Endothelial cell of umbilical vein (primary cell): Measurements from ENCODE around the gene C10orf105. TPM values are rescaled to one million over a fixed set of nuclear protein-coding genes. Genes with fewer than 3 reads are reported as not detected.

Source experiments
- BruUV-seq: library from RNA; stranded (reverse); fragments of 400-500 nt; replicated peaks from 2 replicates; lab custom pipeline; 2021; lab: Mats Ljungman, UMichigan
- CTCF ChIA-PET: fragments of 300-600, 350-600 bp; sonication (Branson Sonifier 250); formaldehyde crosslinking; loops from one replicate; lab custom pipeline; 2021; ENCODE audit warnings: antibody characterized with exemption, inconsistent platforms; lab: Charles Lee
- POLR2A ChIA-PET: fragments of 300-600, 350-600 bp; sonication (Branson Sonifier 250); formaldehyde crosslinking; loops from one replicate; lab custom pipeline; 2021; ENCODE audit warnings: antibody characterized with exemption, inconsistent platforms; lab: Charles Lee
- DNase-seq: peaks from one replicate; pipeline ENCODE4 v3.0.0-alpha.2; 2011; ENCODE audit warnings: low read depth, low spot score
- FAIRE-seq: peaks from 2 replicates; lab custom pipeline; 2011; peaks lifted over from hg19 to GRCh38; lab: Jason Lieb, UNC
- H2AFZ ChIP-seq: 2 replicates; pipeline ENCODE4 v1.6.0; 2012; ENCODE audit warnings: low read depth, low read length, control low read depth, inconsistent platforms
- H3K27ac ChIP-seq: 2 replicates; pipeline ENCODE4 v1.5.1; 2011; ENCODE audit warnings: low read depth, mild to moderate bottlenecking, control low read depth, low read length, moderate library complexity; ENCODE audit not compliant: insufficient read depth
- H3K27me3 ChIP-seq, 2 experiments: 2 replicates each; pipeline versions ENCODE4 v1.6.0 to v1.6.1; 2011; ENCODE audit warnings: low read length in 2 of 2, mixed read lengths in 1 of 2; ENCODE audit not compliant: control insufficient read depth in 2 of 2, insufficient read depth in 2 of 2
- H3K36me3 ChIP-seq, 2 experiments: 2 replicates in 1 of 2; 3 replicates in 1 of 2; pipeline ENCODE4 v1.5.1; 2011; ENCODE audit warnings: low read length in 2 of 2, mild to moderate bottlenecking in 1 of 2, moderate library complexity in 1 of 2; ENCODE audit not compliant: control insufficient read depth in 2 of 2, insufficient read depth in 2 of 2; ENCODE audit errors: extremely low read depth in 1 of 2
- H3K4me1 ChIP-seq: 3 replicates; pipeline ENCODE4 v1.5.1; 2011; ENCODE audit warnings: mild to moderate bottlenecking, low read length; ENCODE audit not compliant: control insufficient read depth, insufficient read depth; ENCODE audit errors: extremely low read depth
- H3K4me2 ChIP-seq: 2 replicates; pipeline ENCODE4 v1.6.1; 2011; ENCODE audit warnings: low read length, control low read depth, mixed read lengths; ENCODE audit not compliant: insufficient read depth
- H3K4me3 ChIP-seq, 3 experiments: fragments of 200-600 bp in 1 of 3; sonication (generic), shearing (Covaris generic) in 1 of 3; replicated peaks in 1 of 3; 2 replicates each; pipeline ENCODE4 v1.5.1; 2011 to 2016; ENCODE audit warnings: control low read depth in 3 of 3, low read length in 3 of 3, mild to moderate bottlenecking in 2 of 3, inconsistent platforms in 1 of 3, low read depth in 1 of 3, moderate library complexity in 1 of 3; ENCODE audit not compliant: insufficient read depth in 1 of 3
- H3K79me2 ChIP-seq: 2 replicates; pipeline ENCODE4 v1.6.0; 2012; ENCODE audit warnings: low read length, inconsistent platforms; ENCODE audit not compliant: control insufficient read depth, insufficient read depth
- H3K9ac ChIP-seq: replicated peaks from 2 replicates; pipeline ENCODE3; 2011; ENCODE audit warnings: low read length, control low read depth; ENCODE audit not compliant: insufficient read depth; ENCODE audit errors: extremely low read depth
- H3K9me1 ChIP-seq: replicated peaks from 3 replicates; pipeline ENCODE4 v1.6.0; 2011; ENCODE audit warnings: mild to moderate bottlenecking, low read length; ENCODE audit not compliant: control insufficient read depth, insufficient read depth; ENCODE audit errors: extremely low read depth
- H3K9me3 ChIP-seq: replicated peaks from 2 replicates; pipeline ENCODE4 v1.5.1; 2012; ENCODE audit warnings: low read length, inconsistent platforms; ENCODE audit not compliant: control insufficient read depth, insufficient read depth
- H4K20me1 ChIP-seq: replicated peaks from 2 replicates; pipeline ENCODE3; 2011; ENCODE audit warnings: mild to moderate bottlenecking, low read length; ENCODE audit not compliant: control insufficient read depth, insufficient read depth; ENCODE audit errors: extremely low read depth
- EZH2 ChIP-seq: IDR thresholded peaks from 2 replicates; pipeline ENCODE4 v1.6.1; 2012; ENCODE audit warnings: borderline replicate concordance, low read depth, mild to moderate bottlenecking, moderate library complexity, low read length, inconsistent platforms; ENCODE audit not compliant: severe bottlenecking
- GATA2 ChIP-seq: IDR thresholded peaks from 2 replicates; pipeline ENCODE4 v1.7.0; 2011; ENCODE audit warnings: low read depth, mild to moderate bottlenecking, moderate library complexity, mixed read lengths, low read length; ENCODE audit not compliant: insufficient read length, insufficient read depth
- dilution Hi-C: fragments of 300-500 bp; cut with MboI; formaldehyde crosslinking; loops from one replicate; pipeline ENCODE4 v1.15.0; 2019; ENCODE audit warnings: low sequenced_read_pairs; ENCODE audit not compliant: extremely low pct_ligation_motif_present
- intact Hi-C: fragments of 100-400 bp; cut with micrococcal nuclease; formaldehyde crosslinking; loops from one replicate; pipeline ENCODE4 v1.10.0; 2022
- polyA plus RNA-seq, 4 experiments: library from polyadenylated mRNA; depleted of rRNA in 3 of 4; stranded (reverse) in 3 of 4; unstranded in 1 of 4; fragments of >200 nt; gene quantifications; 2 replicates each; pipeline versions ENCODE4 v1.2.1 to v1.2.3, GENCODE V29; 2011 to 2012; ENCODE audit warnings: missing spikeins in 1 of 4
- total RNA-seq: library from RNA; stranded (reverse); gene quantifications from 2 replicates; pipeline ENCODE4 v1.2.3, GENCODE V29; 2021
- TF ChIP-seq, protein P1 (sequence below), 2 donors: IDR thresholded peaks; 1 replicate in 1 of 2; 2 replicates in 1 of 2; pipeline ENCODE4 v1.5.1; 2011; ENCODE audit warnings: low read length in 2 of 2, mild to moderate bottlenecking in 2 of 2, moderate library complexity in 2 of 2, control low read depth in 1 of 2, inconsistent platforms in 1 of 2, low read depth in 1 of 2; ENCODE audit not compliant: insufficient read depth in 1 of 2; ENCODE audit errors: extremely low read depth in 1 of 2
- TF ChIP-seq, protein P2 (sequence below): IDR thresholded peaks from 2 replicates; pipeline ENCODE4 v1.6.1; 2011; ENCODE audit not compliant: insufficient read depth, insufficient read length

Gene C10orf105
- total and polyA plus RNA-seq, 2 donors (not counting 3 experiments of a cell fraction or from before 2014, with no cell fraction given) = not detected

DNA sequence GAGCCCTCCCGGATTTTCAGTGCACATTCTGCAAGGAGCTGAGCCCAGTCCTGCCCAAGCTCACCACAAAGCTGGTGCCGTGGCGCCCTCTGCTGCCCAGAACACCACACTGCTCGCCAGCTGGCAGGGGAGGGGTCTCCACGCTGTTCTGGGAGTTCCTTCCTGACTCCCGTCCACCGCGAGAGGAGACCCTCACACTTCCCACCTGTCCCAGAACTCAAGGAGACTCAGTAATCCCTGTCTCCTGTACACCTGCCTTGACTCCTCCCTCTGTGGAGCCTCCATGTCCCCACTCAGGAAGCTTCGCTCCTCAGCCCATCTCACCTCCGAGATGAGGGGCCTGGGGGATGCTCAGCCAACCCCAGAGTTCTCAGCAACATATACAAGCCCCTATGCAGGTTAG lies 11.3 kb downstream of the C10orf105 start:
- no TSS peak for BruUV-seq
- no peak overlapping the region for H3K27ac ChIP-seq
- no peak overlapping the region for H3K9ac ChIP-seq
- dilution Hi-C loops (no loop called here), intact Hi-C loops (loop anchor here (1.0 kb wide), 3 partner anchors 222 to 389 kb away; partner anchors contain the start of gene SLC29A3)
- DNase-seq (peak; percentile 54), FAIRE-seq (peak; percentile 46)
- TF ChIP-seq, protein P1, sequence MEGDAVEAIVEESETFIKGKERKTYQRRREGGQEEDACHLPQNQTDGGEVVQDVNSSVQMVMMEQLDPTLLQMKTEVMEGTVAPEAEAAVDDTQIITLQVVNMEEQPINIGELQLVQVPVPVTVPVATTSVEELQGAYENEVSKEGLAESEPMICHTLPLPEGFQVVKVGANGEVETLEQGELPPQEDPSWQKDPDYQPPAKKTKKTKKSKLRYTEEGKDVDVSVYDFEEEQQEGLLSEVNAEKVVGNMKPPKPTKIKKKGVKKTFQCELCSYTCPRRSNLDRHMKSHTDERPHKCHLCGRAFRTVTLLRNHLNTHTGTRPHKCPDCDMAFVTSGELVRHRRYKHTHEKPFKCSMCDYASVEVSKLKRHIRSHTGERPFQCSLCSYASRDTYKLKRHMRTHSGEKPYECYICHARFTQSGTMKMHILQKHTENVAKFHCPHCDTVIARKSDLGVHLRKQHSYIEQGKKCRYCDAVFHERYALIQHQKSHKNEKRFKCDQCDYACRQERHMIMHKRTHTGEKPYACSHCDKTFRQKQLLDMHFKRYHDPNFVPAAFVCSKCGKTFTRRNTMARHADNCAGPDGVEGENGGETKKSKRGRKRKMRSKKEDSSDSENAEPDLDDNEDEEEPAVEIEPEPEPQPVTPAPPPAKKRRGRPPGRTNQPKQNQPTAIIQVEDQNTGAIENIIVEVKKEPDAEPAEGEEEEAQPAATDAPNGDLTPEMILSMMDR (IDR thresholded peaks at IDR 0.05; ENCODE audit: extremely low read depth in 1 of 2, insufficient read depth in 1 of 2, low read depth in 1 of 2, low read length in 2 of 2) = peak; percentile 84 to 94
- no peak for TF ChIP-seq GATA2
- H4K20me1 ChIP-seq = no peaks in the 10 kb centered on the region
- H3K9me1 ChIP-seq = no peaks in the 10 kb centered on the region
- no peak overlapping the region for H3K4me3 ChIP-seq
- H3K36me3 ChIP-seq = no peaks in the 10 kb centered on the region
- H3K79me2 ChIP-seq = no peaks in the 10 kb centered on the region
- no peak overlapping the region for H2AFZ ChIP-seq
- H3K4me1 ChIP-seq = no peaks in the 10 kb centered on the region
- no peaks in the 10 kb centered on the region for H3K9me3 ChIP-seq
- ChIA-PET CTCF (interaction anchor here (0.5 to 5.5 kb wide), 42 partner anchors 8 to 423 kb away, joined by 3 to 63 read pairs (median 5); partner anchors contain the start of genes C10orf105, CDH23, SLC29A3 and VSIR), POLR2A (interaction anchor here (1.0 kb wide), 1 partner anchor 15 kb away, joined by 3 read pairs; no protein-coding TSS in a partner anchor)
- H3K27me3 ChIP-seq = peaks cover 0 to 3% of the 10 kb centered on the region in 2 experiments
- H3K4me2 ChIP-seq = no peak overlapping the region

DNA sequence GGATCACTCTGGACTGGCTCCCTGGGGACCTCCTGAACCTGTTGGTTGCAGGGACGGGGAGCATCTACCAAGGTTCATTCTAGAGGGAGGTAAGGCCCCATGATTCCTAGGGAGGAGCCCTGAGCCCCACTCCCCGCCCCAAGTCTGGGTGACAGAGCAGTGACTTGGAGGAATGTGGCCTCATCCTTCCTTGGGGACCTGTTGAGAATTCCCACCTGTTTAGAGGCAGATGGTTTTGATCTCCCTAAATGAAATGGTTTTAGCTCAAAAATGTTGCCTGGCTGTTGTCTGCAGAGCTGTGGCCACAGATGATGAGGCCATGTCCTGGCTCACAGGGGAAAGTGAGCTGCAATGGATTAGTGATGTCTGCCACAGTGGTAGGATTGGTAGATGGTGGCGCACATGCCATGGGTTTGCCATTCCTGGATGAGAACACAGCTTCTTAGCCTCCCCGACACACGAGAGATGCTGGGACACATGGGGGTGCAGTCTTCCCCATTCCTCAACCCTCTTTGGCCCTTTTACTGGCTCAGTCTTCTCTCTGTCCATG lies 12.3 kb downstream of the C10orf105 start:
- Histone ChIP-seq H3K27me3 (peaks cover 0 to 3% of the 10 kb centered on the region in 2 experiments), H3K79me2 (no peaks in the 10 kb centered on the region), H3K4me2 (no peak overlapping the region), H3K9ac (no peak overlapping the region), H3K9me3 (no peaks in the 10 kb centered on the region), H3K27ac (no peak overlapping the region), H2AFZ (no peak overlapping the region), H3K4me3 (no peak overlapping the region), H3K36me3 (no peaks in the 10 kb centered on the region), H3K4me1 (no peaks in the 10 kb centered on the region), H4K20me1 (no peaks in the 10 kb centered on the region), H3K9me1 (no peaks in the 10 kb centered on the region)
- ChIA-PET POLR2A (no interaction called here), CTCF (interaction anchor here (0.7 to 5.5 kb wide), 17 partner anchors 10 to 392 kb away, joined by 3 to 63 read pairs (median 12); partner anchors contain the start of genes CDH23 and SLC29A3)
- DNase-seq (no peak), FAIRE-seq (no peak)
- no peak for TF ChIP-seq EZH2
- TF ChIP-seq, protein P2, sequence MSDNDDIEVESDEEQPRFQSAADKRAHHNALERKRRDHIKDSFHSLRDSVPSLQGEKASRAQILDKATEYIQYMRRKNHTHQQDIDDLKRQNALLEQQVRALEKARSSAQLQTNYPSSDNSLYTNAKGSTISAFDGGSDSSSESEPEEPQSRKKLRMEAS = no peak
- TF ChIP-seq, protein P1 (IDR thresholded peaks at IDR 0.05; ENCODE audit: extremely low read depth in 1 of 2, insufficient read depth in 1 of 2, low read depth in 1 of 2, low read length in 2 of 2) = no peak
- intact Hi-C loops = no loop called here
- dilution Hi-C loops = no loop called here
- no TSS peak for BruUV-seq
